NB4 (cell line): ENCODE results near the gene ZNF268.

ENCODE experiments used
- MYC ChIP-seq: IDR thresholded peaks from 2 replicates; pipeline ENCODE4 v1.6.1; 2011; ENCODE audit warnings: low read depth, low read length
- TF ChIP-seq, protein P1 (sequence below): IDR thresholded peaks from one replicate; pipeline ENCODE4 v1.5.1; 2012; ENCODE audit warnings: low read depth, low read length

DNA sequence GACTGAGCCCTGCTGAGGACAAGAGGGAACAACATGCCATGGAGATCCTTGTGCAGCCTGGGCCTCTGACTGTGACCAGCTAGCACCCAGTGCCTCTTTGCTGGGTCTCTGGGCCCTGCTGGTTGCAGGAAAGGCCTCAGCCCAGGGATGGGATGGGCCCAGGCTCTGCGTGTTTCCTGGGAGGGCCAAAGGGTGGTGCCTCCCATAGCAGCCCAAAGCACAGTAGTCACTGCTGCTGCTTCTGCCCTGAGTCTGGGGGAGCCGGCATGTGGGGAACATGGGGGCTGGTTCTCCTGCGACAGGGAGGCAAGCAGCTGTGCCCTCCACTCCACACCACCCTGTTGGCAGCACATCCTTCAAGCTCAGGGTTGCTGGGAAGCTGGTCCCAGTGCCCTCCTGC is 35.9 kb downstream of the ZNF268 start:
- TF ChIP-seq, protein P1, sequence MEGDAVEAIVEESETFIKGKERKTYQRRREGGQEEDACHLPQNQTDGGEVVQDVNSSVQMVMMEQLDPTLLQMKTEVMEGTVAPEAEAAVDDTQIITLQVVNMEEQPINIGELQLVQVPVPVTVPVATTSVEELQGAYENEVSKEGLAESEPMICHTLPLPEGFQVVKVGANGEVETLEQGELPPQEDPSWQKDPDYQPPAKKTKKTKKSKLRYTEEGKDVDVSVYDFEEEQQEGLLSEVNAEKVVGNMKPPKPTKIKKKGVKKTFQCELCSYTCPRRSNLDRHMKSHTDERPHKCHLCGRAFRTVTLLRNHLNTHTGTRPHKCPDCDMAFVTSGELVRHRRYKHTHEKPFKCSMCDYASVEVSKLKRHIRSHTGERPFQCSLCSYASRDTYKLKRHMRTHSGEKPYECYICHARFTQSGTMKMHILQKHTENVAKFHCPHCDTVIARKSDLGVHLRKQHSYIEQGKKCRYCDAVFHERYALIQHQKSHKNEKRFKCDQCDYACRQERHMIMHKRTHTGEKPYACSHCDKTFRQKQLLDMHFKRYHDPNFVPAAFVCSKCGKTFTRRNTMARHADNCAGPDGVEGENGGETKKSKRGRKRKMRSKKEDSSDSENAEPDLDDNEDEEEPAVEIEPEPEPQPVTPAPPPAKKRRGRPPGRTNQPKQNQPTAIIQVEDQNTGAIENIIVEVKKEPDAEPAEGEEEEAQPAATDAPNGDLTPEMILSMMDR = no peak
- TF ChIP-seq MYC = no peak
